Right cardiac atrium (tissue), 5 donors: ENCODE results near the gene AGPAT1. TPM values are rescaled to one million over a fixed set of nuclear protein-coding genes. Genes with fewer than 3 reads are reported as not detected.

ENCODE experiments used
- ATAC-seq, 2 donors: fragments of 200-7000 bp; cut with Tn5 transposase; one replicate each; pipeline versions ENCODE4 v1.8.0 to v1.9.1; 2020; ENCODE audit warnings: moderate library complexity in 2 of 2, mild to moderate bottlenecking in 1 of 2
- DNase-seq, 3 donors: peaks; one replicate each; pipeline ENCODE4 v3.0.0-alpha.2; 2020
- H3K27ac ChIP-seq: one replicate; pipeline ENCODE4 v1.5.1; 2013; ENCODE audit warnings: mild to moderate bottlenecking, low read length, control low read depth, moderate library complexity
- H3K27me3 ChIP-seq: one replicate; pipeline ENCODE4 v1.6.1; 2013; ENCODE audit not compliant: control insufficient read depth, insufficient read depth
- H3K4me1 ChIP-seq: one replicate; pipeline ENCODE4 v1.6.1; 2013; ENCODE audit warnings: low read length; ENCODE audit not compliant: control insufficient read depth, insufficient read depth
- H3K4me3 ChIP-seq: one replicate; pipeline ENCODE4 v1.5.1; 2013; ENCODE audit warnings: low read length, control low read depth
- H3K9me3 ChIP-seq: one replicate; pipeline ENCODE4 v1.6.1; 2013; ENCODE audit warnings: low read length; ENCODE audit not compliant: control insufficient read depth
- WGBS: extraction: QIAGEN DNeasy Blood & Tissue Kit; methylation state at CpG from one replicate; pipeline ENCODE4 v1.1.7; 2013; 5-methylcytosine and 5-hydroxymethylcytosine counted together
- intact Hi-C, 4 donors: fragments of 100-400 bp; cut with DNase I; formaldehyde crosslinking; loops; one replicate each; pipeline versions ENCODE4 v1.11.0 to v1.14.0; 2022 to 2023
- long read RNA-seq, 4 donors: library from polyadenylated mRNA; unstranded; transcript quantifications; one replicate each; pipeline ENCODE4 v2.0.0, GENCODE V29; 2020 to 2021
- polyA plus RNA-seq: library from polyadenylated mRNA; stranded (reverse); fragments of 200-250 nt; gene quantifications from one replicate; pipeline ENCODE4 v1.2.3, GENCODE V29; 2013
- total RNA-seq, 4 donors: library from RNA; stranded (reverse); fragmentation: NEBNext Ultra II Directional; extraction: Animal tissue kit (Norgen Biotek cat#: 25700); gene quantifications; one replicate each; pipeline ENCODE4 v1.2.1, GENCODE V29; 2021
- donor health status: healthy with polysubstance abuse.
- donor health status: DM: no; HTN: yes; CAD: no.
- donor health status: DM: no; HTN: no; CAD: no.
- donor health status: DM: no; HTN: yes; CAD: no; lungs with severe emphysema.
- donor health status: DM: yes; HTN: yes; CAD: no.

AGPAT1 gene
- total RNA-seq (10 to 100 TPM; 56.9 to 67.2 (median 63.1) TPM), polyA plus RNA-seq (54.9 TPM)
- long read RNA-seq, donor 1, transcript AGPAT1-203 (7 exons, 2,234 nt), result major isoform, 48 of 126 reads
- long read RNA-seq, donor 1, transcript AGPAT1-206 (7 exons, 2,496 nt), result minor isoform, 31 of 126 reads
- long read RNA-seq, donor 1, partial matches to known transcripts, result 13 of 126 reads
- long read RNA-seq, donor 1, other reads (novel, unspliced or antisense), result 33 of 126 reads
- long read RNA-seq, donor 2, transcript AGPAT1-203 (7 exons, 2,234 nt), result major isoform, 39 of 71 reads
- long read RNA-seq, donor 2, transcript AGPAT1-206 (7 exons, 2,496 nt), result minor isoform, 20 of 71 reads
- long read RNA-seq, donor 2, partial matches to known transcripts, result 2 of 71 reads
- long read RNA-seq, donor 2, other reads (novel, unspliced or antisense), result 9 of 71 reads
- long read RNA-seq, donor 3, transcript AGPAT1-206 (7 exons, 2,496 nt), result major isoform, 45 of 90 reads
- long read RNA-seq, donor 3, transcript AGPAT1-203 (7 exons, 2,234 nt), result minor isoform, 9 of 90 reads
- long read RNA-seq, donor 3, partial matches to known transcripts, result 15 of 90 reads
- long read RNA-seq, donor 3, other reads (novel, unspliced or antisense), result 19 of 90 reads
- long read RNA-seq, donor 4, transcript AGPAT1-203 (7 exons, 2,234 nt), result major isoform, 63 of 91 reads
- long read RNA-seq, donor 4, transcript AGPAT1-206 (7 exons, 2,496 nt), result minor isoform, 13 of 91 reads
- long read RNA-seq, donor 4, partial matches to known transcripts, result 7 of 91 reads
- long read RNA-seq, donor 4, other reads (novel, unspliced or antisense), result 6 of 91 reads

GRCh38 chr6:32175711-32176475 lies at the start of gene AGPAT1:
TSS of gene AGPAT1 (minus strand) at chr6:32176084. CDS start at chr6:32171496, 4,588 bp downstream.
- H3K4me3 ChIP-seq, result peak within 1 kb of the TSS; percentile 88
- H3K27ac ChIP-seq, result peak within 1 kb of the TSS; percentile 98
- no peaks in the 10 kb centered on the region for H3K27me3 ChIP-seq
- H3K4me1 ChIP-seq, result peaks cover 4% of the 10 kb centered on the region
- no peaks in the 10 kb centered on the region for H3K9me3 ChIP-seq
- WGBS, result under 1% methylated on average over 27 of the region's 27 CpGs
- peak; percentile 98 to 99 (median 99) for DNase-seq
- peak; percentile 79 for ATAC-seq
- intact Hi-C loops, result loop anchor here in 1 of 4 donors (10.0 kb wide), 1 partner anchor 51 kb away; the partner anchor contains the start of gene ATF6B

GRCh38 chr6:32224696-32225095 lies 48.8 kb upstream of the AGPAT1 start:
- peak overlapping the region; percentile 8 for H3K27ac ChIP-seq
- WGBS, result 88% methylated on average over 2 of the region's 2 CpGs
- H3K4me1 ChIP-seq, result no peaks in the 10 kb centered on the region
- no peaks in the 10 kb centered on the region for H3K9me3 ChIP-seq
- no peaks in the 10 kb centered on the region for H3K27me3 ChIP-seq
- intact Hi-C loops, result no loop called here
- no peak for DNase-seq
- no peak for ATAC-seq
- no peak overlapping the region for H3K4me3 ChIP-seq

- H3K27me3 ChIP-seq, result no peaks in the 10 kb centered on the region
- DNase-seq (peak in 2 of 3 donors; percentile 40 to 67), ATAC-seq (peak; percentile 67 to 84)
- peak within 1 kb of the TSS; percentile 22 for H3K4me3 ChIP-seq
- WGBS, result 41% methylated on average over 20 of the region's 20 CpGs
- H3K9me3 ChIP-seq, result no peaks in the 10 kb centered on the region
- H3K27ac ChIP-seq, result peak within 1 kb of the TSS; percentile 76
- intact Hi-C loops, result no loop called here
- H3K4me1 ChIP-seq, result no peaks in the 10 kb centered on the region
These were observed 47.7 kb upstream of the AGPAT1 start, which contains the start of gene NOTCH4 for GRCh38 chr6:32223258-32224235. TSS of gene NOTCH4 (minus strand) at chr6:32224067. CDS start at chr6:32223928, 139 bp downstream.

DNA sequence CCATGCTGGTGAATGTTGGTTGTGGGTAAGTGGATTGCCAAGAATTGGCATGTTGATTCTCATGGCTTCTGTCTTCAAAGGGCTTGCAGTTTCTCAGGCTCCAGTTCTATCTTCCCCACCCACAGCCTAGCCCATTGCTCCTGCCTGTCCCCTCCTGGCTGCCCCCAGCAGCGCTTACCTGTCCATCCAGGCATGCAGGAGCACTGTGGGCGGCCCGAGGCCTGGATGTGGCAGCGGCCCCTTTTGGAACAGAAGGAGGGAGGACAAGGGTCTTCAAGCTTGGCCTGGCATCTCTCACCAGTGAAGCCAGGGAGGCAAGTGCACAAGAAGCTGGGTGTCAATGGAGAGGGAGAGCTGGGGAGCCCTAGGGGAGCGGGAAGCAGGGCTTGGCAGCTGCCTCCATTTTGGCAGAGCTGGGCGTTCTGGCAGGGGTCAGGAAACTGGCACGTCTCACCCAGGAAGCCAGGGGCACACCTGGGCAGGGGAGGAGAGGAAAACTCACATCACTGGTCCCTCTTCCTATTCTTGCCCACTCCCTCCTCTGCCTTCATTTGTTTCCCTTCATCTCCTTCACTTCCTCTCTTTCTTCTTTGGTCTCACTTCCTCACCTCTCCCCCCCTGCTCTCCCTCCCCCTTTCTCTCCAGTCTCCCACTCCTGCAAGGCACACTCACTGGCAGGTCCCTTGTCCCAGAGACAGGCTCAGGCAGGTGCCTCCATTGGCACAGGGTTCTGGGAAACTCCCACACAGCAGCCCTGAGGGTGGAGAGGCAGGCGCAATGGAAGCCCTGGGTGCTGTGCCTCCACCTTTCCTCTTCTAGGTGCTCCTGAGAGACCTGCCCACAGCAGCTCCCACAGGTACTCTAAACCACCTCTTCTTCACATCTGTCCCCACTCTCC lies 46.7 kb upstream of the AGPAT1 start:
- ATAC-seq, result no peak
- intact Hi-C loops, result no loop called here

DNA sequence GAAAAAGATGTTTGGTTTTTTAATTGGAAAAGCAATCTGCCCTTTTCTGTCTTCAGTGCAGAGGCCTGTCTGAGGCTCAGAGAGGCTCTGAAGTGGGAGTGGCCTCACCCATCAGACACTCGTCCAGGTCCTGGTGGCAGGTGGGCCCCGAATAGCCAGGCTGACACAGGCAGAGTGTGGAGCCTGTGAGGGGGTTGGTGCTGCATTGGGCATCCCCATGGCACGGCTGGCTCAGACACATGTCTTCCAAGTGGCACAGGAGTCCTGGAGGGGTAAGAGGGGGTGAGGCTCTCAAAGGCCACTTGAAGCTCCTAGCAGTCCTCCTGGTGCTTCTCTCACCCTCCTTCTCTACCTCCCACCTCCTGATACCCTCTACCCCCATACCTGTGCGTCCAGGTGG lies 44.1 kb upstream of the AGPAT1 start:
- DNase-seq (no peak), ATAC-seq (no peak)
- no peaks in the 10 kb centered on the region for H3K4me1 ChIP-seq
- no peak overlapping the region for H3K27ac ChIP-seq
- H3K27me3 ChIP-seq, result no peaks in the 10 kb centered on the region
- no peaks in the 10 kb centered on the region for H3K9me3 ChIP-seq
- 69% methylated on average over 4 of the region's 4 CpGs for WGBS
- H3K4me3 ChIP-seq, result no peak overlapping the region
- intact Hi-C loops, result no loop called here

More for the DNA sequence above, 46.7 kb upstream of the AGPAT1 start:
- peak overlapping the region; percentile 8 for H3K27ac ChIP-seq
- DNase-seq, result no peak
- H3K4me3 ChIP-seq, result peak overlapping the region; percentile 22
- no peaks in the 10 kb centered on the region for H3K27me3 ChIP-seq
- 81% methylated on average over 8 of the region's 8 CpGs for WGBS
- no peaks in the 10 kb centered on the region for H3K4me1 ChIP-seq
- no peaks in the 10 kb centered on the region for H3K9me3 ChIP-seq

GRCh38 chr6:32218167-32218566 lies 42.3 kb upstream of the AGPAT1 start:
- H3K9me3 ChIP-seq, result no peaks in the 10 kb centered on the region
- no peak overlapping the region for H3K27ac ChIP-seq
- H3K27me3 ChIP-seq, result no peaks in the 10 kb centered on the region
- no peak overlapping the region for H3K4me3 ChIP-seq
- intact Hi-C loops, result no loop called here
- no peaks in the 10 kb centered on the region for H3K4me1 ChIP-seq
- no peak for DNase-seq
- WGBS, result 79% methylated on average over 7 of the region's 7 CpGs
- no peak for ATAC-seq

GRCh38 chr6:32216998-32217397 lies 41.1 kb upstream of the AGPAT1 start:
- ATAC-seq, result no peak
- DNase-seq, result no peak
- intact Hi-C loops, result no loop called here
- Histone ChIP-seq H3K4me3 (no peak overlapping the region), H3K9me3 (no peaks in the 10 kb centered on the region), H3K27ac (no peak overlapping the region), H3K27me3 (no peaks in the 10 kb centered on the region), H3K4me1 (no peaks in the 10 kb centered on the region)
- 82% methylated on average over 11 of the region's 11 CpGs for WGBS

GRCh38 chr6:32216285-32216684 lies 40.4 kb upstream of the AGPAT1 start:
- Histone ChIP-seq H3K9me3 (no peaks in the 10 kb centered on the region), H3K4me1 (no peaks in the 10 kb centered on the region), H3K27me3 (no peaks in the 10 kb centered on the region), H3K27ac (no peak overlapping the region), H3K4me3 (no peak overlapping the region)
- intact Hi-C loops, result no loop called here
- ATAC-seq, result no peak
- 84% methylated on average over 10 of the region's 10 CpGs for WGBS
- no peak for DNase-seq

DNA sequence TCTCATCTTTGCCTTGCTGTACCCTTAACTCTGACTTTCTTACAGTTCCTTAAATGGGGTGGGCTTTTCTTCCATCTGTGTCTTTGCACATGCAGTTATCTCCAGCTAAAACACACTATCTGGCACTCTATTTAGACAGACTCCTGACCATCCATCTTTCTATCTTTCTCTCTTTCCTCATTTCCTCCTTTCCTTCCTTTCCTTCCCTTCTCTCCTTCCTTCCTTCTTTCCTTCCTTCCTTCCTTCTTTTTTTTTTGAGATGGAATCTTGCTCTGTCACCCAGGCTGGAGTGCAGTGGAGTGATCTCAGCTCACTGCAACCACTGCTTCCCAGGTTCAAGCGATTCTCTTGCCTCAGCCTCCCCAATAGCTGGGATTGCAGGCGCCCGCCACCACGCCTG lies 39.7 kb upstream of the AGPAT1 start:
- 97% methylated on average over 4 of the region's 4 CpGs for WGBS
- H3K27me3 ChIP-seq, result no peaks in the 10 kb centered on the region
- H3K4me3 ChIP-seq, result no peak overlapping the region
- DNase-seq (no peak), ATAC-seq (no peak)
- H3K9me3 ChIP-seq, result no peaks in the 10 kb centered on the region
- H3K27ac ChIP-seq, result no peak overlapping the region
- intact Hi-C loops, result no loop called here
- H3K4me1 ChIP-seq, result no peaks in the 10 kb centered on the region
